GM18499 (cell line): ENCODE measurements around the gene BACE1-AS.
"Not testable (repeated sequence)": the region's sequence is repeated elsewhere in the genome, so short reads cannot be mapped to it uniquely, and the experiment has no call there.

Experiments used
- ATAC-seq: cut with Tn5 transposase; IDR thresholded peaks from one replicate; pipeline ENCODE4 v1.9.1; 2021; ENCODE audit warnings: moderate number of reproducible peaks; ENCODE audit not compliant: insufficient read depth, unreplicated experiment

BACE1-AS gene

GRCh38 chr11:117290809-117291396, at the start of gene BACE1-AS:
Gene BACE1-AS, plus strand, starts transcription at chr11:117291346.
- no peak for ATAC-seq

- no peak for ATAC-seq
Observed at GRCh38 chr11:117248341-117248740, 42.8 kb upstream of the BACE1-AS start.

- ATAC-seq = no peak
Observed at GRCh38 chr11:117249571-117249970, 41.6 kb upstream of the BACE1-AS start.

- ATAC-seq = no peak
Observed at GRCh38 chr11:117251506-117251905, 39.6 kb upstream of the BACE1-AS start.

- ATAC-seq = no peak
Observed at GRCh38 chr11:117255966-117256365, 35.2 kb upstream of the BACE1-AS start.

GRCh38 chr11:117256573-117256972, 34.6 kb upstream of the BACE1-AS start:
- no peak for ATAC-seq

DNA sequence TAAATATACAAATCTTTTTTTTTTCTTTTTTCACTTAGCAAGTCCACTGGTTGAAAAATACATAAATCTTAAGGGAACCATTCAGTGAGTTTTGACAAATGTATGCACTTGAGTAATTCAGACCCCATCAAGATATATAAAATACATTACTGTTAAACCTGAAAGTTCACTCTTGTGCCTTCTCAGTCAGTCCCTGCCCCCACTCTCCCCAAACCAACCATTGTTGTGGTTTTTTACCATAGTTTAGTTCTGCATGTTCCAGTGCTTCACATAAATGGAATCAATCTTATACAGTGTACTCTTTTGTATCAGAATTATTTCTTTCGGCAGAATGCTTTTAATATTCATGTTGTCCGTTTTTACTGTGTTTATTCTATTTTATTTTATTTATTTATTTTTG, 32.6 kb upstream of the BACE1-AS start:
- no peak for ATAC-seq

DNA sequence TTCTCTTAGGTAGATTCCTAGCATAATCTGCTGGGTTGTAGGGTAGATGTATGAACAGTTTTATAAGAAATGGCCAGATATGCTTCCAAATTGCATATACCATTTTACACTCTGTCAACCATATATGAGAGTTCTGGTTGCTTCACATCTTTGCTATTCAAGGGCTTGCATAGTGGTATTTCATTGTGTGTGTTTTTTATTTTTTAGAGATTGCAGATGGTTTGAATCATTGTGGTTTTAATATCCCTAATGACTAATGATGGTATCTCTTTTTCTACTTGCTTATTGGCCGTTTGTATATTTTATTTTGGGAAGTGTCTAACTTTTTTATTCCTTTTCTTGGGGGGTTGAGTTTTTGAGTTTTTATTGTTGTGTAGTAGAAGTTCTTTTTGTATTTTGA, 31.7 kb upstream of the BACE1-AS start:
- ATAC-seq = no peak

DNA sequence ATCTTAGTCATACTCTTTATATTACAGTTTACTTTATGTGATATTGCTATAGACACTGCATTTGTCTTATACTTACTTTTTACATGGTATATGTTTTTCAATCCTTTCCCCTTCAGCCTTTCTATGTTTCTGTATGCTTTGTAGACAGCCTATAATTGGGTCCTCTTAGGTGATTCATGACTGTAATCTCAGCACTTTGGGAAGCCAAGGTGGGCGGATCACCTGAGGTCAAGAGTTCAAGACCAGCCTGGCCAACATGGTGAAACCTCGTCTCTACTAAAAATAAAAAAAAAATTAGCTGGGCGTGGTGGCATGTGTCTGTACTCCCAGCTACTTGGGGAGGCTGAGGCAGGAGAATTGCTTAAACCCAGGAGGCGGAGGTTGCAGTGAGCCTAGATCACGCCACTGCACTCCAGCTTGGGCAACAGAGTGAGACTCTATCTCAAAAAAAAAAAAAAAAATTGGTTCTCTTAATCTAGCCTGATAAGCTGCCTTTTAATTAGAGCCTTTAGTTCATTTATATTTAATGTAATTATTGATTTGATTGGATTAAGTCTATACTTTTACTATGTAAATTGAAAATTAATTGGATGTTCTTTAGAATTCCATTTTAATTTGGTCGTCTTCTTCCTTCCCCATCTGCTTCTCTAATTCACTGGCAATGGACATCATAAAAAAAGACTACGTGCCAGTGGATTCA, 26.4 kb upstream of the BACE1-AS start:
- ATAC-seq = not testable (repeated sequence)

- ATAC-seq = no peak
Observed at GRCh38 chr11:117265745-117266144, 25.4 kb upstream of the BACE1-AS start.

- ATAC-seq = no peak
Observed at GRCh38 chr11:117269856-117270255, 21.3 kb upstream of the BACE1-AS start.

GRCh38 chr11:117271208-117271607, 19.9 kb upstream of the BACE1-AS start:
- no peak for ATAC-seq

GRCh38 chr11:117272175-117272574, 19.0 kb upstream of the BACE1-AS start:
- not testable (repeated sequence) for ATAC-seq

GRCh38 chr11:117273550-117274289, 17.4 kb upstream of the BACE1-AS start:
- ATAC-seq = no peak

GRCh38 chr11:117278347-117278746, 12.8 kb upstream of the BACE1-AS start:
- no peak for ATAC-seq

- no peak for ATAC-seq
Observed at GRCh38 chr11:117279711-117280376, 11.3 kb upstream of the BACE1-AS start.

DNA sequence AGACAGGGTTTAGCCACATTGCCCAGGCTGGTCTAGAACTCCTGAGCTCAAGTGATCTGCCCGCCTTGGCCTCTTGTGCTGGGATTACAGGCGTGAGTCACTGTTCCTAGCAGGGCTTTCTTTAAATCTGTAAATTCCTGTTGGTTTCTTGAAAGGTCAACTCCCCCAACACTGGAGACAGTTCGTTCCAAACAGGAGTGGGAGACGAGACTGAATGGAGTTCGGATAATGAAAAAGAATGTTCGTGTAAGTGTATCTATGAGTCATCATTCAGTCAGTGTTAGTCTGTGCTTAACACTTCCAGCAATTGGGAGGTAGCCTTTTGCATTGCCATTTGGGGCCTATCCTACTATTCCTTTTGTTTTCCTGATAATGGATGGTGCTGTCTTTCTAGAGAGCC, 10.0 kb upstream of the BACE1-AS start:
- no peak for ATAC-seq

- ATAC-seq = no peak
Observed at GRCh38 chr11:117281869-117282268, 9.3 kb upstream of the BACE1-AS start.

- ATAC-seq = no peak
Observed at GRCh38 chr11:117282956-117283355, 8.2 kb upstream of the BACE1-AS start.

- ATAC-seq = no peak
Observed at GRCh38 chr11:117284053-117284452, 7.1 kb upstream of the BACE1-AS start.

- ATAC-seq = no peak
Observed at GRCh38 chr11:117286588-117286987, 4.6 kb upstream of the BACE1-AS start.
